OCI-LY7 (cell line): ENCODE data around the gene BTN1A1. TPM values are rescaled to one million over a fixed set of nuclear protein-coding genes. Genes with fewer than 3 reads are reported as not detected.

ENCODE experiments used
- BruUV-seq: library from RNA; stranded (reverse); fragments of 400-500 nt; replicated peaks from 2 replicates; lab custom pipeline; 2021; lab: Mats Ljungman, UMichigan
- CTCF ChIA-PET: fragments of 300-600 bp; sonication (Branson Sonifier 250); formaldehyde crosslinking; loops from one replicate; lab custom pipeline; 2022; ENCODE audit warnings: antibody characterized with exemption; ENCODE audit not compliant: unreplicated experiment; lab: Charles Lee
- POLR2A ChIA-PET: fragments of 300-600 bp; sonication (Branson Sonifier 250); formaldehyde crosslinking; loops from one replicate; lab custom pipeline; 2022; ENCODE audit warnings: antibody characterized with exemption; lab: Charles Lee
- DNase-seq: peaks from one replicate; pipeline ENCODE4 v3.0.0-alpha.2; 2015; ENCODE audit warnings: low spot score
- H2AFZ ChIP-seq: fragments of 200-600 bp; sonication (generic), shearing (Covaris generic); 2 replicates; pipeline ENCODE4 v1.6.1; 2014; ENCODE audit warnings: mild to moderate bottlenecking, antibody characterized with exemption, low read length, moderate library complexity
- H3K27ac ChIP-seq: fragments of 200-600 bp; sonication (generic); 2 replicates; pipeline ENCODE4 v1.5.1; 2014; ENCODE audit warnings: mixed run types, low read depth, mild to moderate bottlenecking, moderate library complexity, low read length, inconsistent platforms; ENCODE audit not compliant: poor library complexity, severe bottlenecking
- H3K36me3 ChIP-seq: fragments of 200-600 bp; sonication (generic); 2 replicates; pipeline ENCODE4 v1.6.1; 2014; ENCODE audit warnings: mild to moderate bottlenecking, antibody characterized with exemption, low read length, moderate library complexity, mixed read lengths; ENCODE audit not compliant: insufficient read depth
- H3K4me1 ChIP-seq: fragments of 200-600 bp; sonication (generic); 2 replicates; pipeline ENCODE4 v1.5.1; 2014; ENCODE audit warnings: mild to moderate bottlenecking, low read length; ENCODE audit not compliant: insufficient read depth, poor library complexity, severe bottlenecking
- H3K4me2 ChIP-seq: fragments of 200-600 bp; sonication (generic); 2 replicates; pipeline ENCODE4 v1.6.1; 2014; ENCODE audit warnings: mild to moderate bottlenecking, low read length
- H3K4me3 ChIP-seq: fragments of 200-600 bp; sonication (generic); 2 replicates; pipeline ENCODE4 v1.5.1; 2014; ENCODE audit warnings: mild to moderate bottlenecking, low read depth, low read length; ENCODE audit not compliant: poor library complexity, severe bottlenecking
- H3K79me2 ChIP-seq: fragments of 200-600 bp; sonication (generic); 2 replicates; pipeline ENCODE4 v1.6.1; 2016; ENCODE audit warnings: low read depth, mild to moderate bottlenecking, low read length, moderate library complexity, mixed read lengths; ENCODE audit not compliant: insufficient read depth
- H3K9me2 ChIP-seq: fragments of 200-600 bp; sonication (generic); 2 replicates; pipeline ENCODE4 v1.6.1; 2016; ENCODE audit warnings: mild to moderate bottlenecking, low read length, mixed read lengths; ENCODE audit not compliant: insufficient read depth
- H3K9me3 ChIP-seq: fragments of 200-600 bp; sonication (generic); 2 replicates; pipeline ENCODE4 v1.6.1; 2014; ENCODE audit warnings: mild to moderate bottlenecking, mixed run types, low read length, mixed read lengths
- H4K20me1 ChIP-seq: fragments of 200-600 bp; sonication (generic); 2 replicates; pipeline ENCODE4 v1.6.1; 2014; ENCODE audit warnings: mild to moderate bottlenecking, antibody characterized with exemption, low read length, moderate library complexity, mixed read lengths; ENCODE audit not compliant: insufficient read depth
- EZH2phosphoT487 ChIP-seq: fragments of 200-600 bp; sonication (generic); IDR thresholded peaks from 2 replicates; pipeline ENCODE4 v1.6.1; 2018; ENCODE audit warnings: low read depth, borderline replicate concordance, mild to moderate bottlenecking, mixed run types, antibody characterized with exemption, low read length, moderate library complexity, mixed read lengths
- intact Hi-C: fragments of 100-400 bp; cut with micrococcal nuclease; formaldehyde crosslinking; loops from one replicate; pipeline ENCODE4 v1.10.0; 2022; ENCODE audit not compliant: unreplicated experiment
- total RNA-seq, 2 experiments: library from RNA; depleted of rRNA in 1 of 2; stranded (reverse); fragments of >200 nt in 1 of 2; shearing (Covaris generic) in 1 of 2; gene quantifications; 2 replicates each; pipeline ENCODE4 v1.2.3, GENCODE V29; 2014 to 2022
- TF ChIP-seq, protein P1 (sequence below): fragments of 200-600 bp; sonication (generic); conservative IDR thresholded peaks from 2 replicates; pipeline ENCODE4 v1.5.1; 2014; ENCODE audit warnings: mild to moderate bottlenecking, antibody characterized with exemption, low read length, moderate library complexity, mixed read lengths

The BTN1A1 gene
- total RNA-seq, 2 experiments from 2014 or later: 0.25 to 1.0 TPM

- H3K4me1 ChIP-seq: peaks cover 36% of the 10 kb centered on the region
- no peak overlapping the region for H2AFZ ChIP-seq
- intact Hi-C loops: no loop called here
- H3K4me3 ChIP-seq: no peak overlapping the region
- DNase-seq: no peak
- no TSS peak for BruUV-seq
- no peak for TF ChIP-seq EZH2phosphoT487
- TF ChIP-seq, protein P1, sequence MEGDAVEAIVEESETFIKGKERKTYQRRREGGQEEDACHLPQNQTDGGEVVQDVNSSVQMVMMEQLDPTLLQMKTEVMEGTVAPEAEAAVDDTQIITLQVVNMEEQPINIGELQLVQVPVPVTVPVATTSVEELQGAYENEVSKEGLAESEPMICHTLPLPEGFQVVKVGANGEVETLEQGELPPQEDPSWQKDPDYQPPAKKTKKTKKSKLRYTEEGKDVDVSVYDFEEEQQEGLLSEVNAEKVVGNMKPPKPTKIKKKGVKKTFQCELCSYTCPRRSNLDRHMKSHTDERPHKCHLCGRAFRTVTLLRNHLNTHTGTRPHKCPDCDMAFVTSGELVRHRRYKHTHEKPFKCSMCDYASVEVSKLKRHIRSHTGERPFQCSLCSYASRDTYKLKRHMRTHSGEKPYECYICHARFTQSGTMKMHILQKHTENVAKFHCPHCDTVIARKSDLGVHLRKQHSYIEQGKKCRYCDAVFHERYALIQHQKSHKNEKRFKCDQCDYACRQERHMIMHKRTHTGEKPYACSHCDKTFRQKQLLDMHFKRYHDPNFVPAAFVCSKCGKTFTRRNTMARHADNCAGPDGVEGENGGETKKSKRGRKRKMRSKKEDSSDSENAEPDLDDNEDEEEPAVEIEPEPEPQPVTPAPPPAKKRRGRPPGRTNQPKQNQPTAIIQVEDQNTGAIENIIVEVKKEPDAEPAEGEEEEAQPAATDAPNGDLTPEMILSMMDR: no peak
- ChIA-PET CTCF (interaction anchor here (1.7 kb wide), 1 partner anchor 17 kb away, joined by 4 read pairs; no protein-coding TSS in a partner anchor), POLR2A (interaction anchor here (1.3 to 2.6 kb wide), 4 partner anchors 13 to 46 kb away, joined by 6 to 21 read pairs (median 10); no protein-coding TSS in a partner anchor)
- H3K36me3 ChIP-seq: no peaks in the 10 kb centered on the region
- no peaks in the 10 kb centered on the region for H4K20me1 ChIP-seq
- H3K4me2 ChIP-seq: no peak overlapping the region
- no peaks in the 10 kb centered on the region for H3K9me2 ChIP-seq
- no peaks in the 10 kb centered on the region for H3K79me2 ChIP-seq
- no peaks in the 10 kb centered on the region for H3K9me3 ChIP-seq
- H3K27ac ChIP-seq: no peak overlapping the region
These were observed 19.3 kb downstream of the BTN1A1 start for GRCh38 chr6:26519359-26519758.

GRCh38 chr6:26520237-26520849, 20.2 kb downstream of the BTN1A1 start:
- Histone ChIP-seq H3K27ac (peak overlapping the region; percentile 84), H3K4me3 (peak overlapping the region; percentile 64), H3K9me2 (no peaks in the 10 kb centered on the region), H3K79me2 (no peaks in the 10 kb centered on the region), H2AFZ (peak overlapping the region; percentile 77), H4K20me1 (no peaks in the 10 kb centered on the region), H3K36me3 (no peaks in the 10 kb centered on the region), H3K4me1 (peaks cover 36% of the 10 kb centered on the region), H3K9me3 (no peaks in the 10 kb centered on the region), H3K4me2 (peak overlapping the region; percentile 95)
- intact Hi-C loops: loop anchor here (2.0 kb wide), 2 partner anchors 46 to 62 kb away; no protein-coding TSS in a partner anchor
- CTCF ChIA-PET: interaction anchor here (0.6 to 1.7 kb wide), 2 partner anchors 18 to 47 kb away, joined by 3 to 4 read pairs; no protein-coding TSS in a partner anchor
- POLR2A ChIA-PET: interaction anchor here (0.7 to 2.6 kb wide), 6 partner anchors 12 to 47 kb away, joined by 3 to 21 read pairs (median 8); no protein-coding TSS in a partner anchor
- DNase-seq: no peak
- TF ChIP-seq, protein P1: no peak
- TF ChIP-seq EZH2phosphoT487: no peak
- TSS peak; percentile 99 for BruUV-seq
